ENCODE data around the gene SLC16A3. TPM values are rescaled to one million over a fixed set of nuclear protein-coding genes. Genes with fewer than 3 reads are reported as not detected.

The SLC16A3 gene
- total and polyA plus RNA-seq, 2 of the 8 experiments (the other 6 are each of a cell fraction or from before 2014, with no cell fraction given): 3.8 to 8.7 TPM

- Histone ChIP-seq H3K9ac (replicated peaks in 1 of 4; ENCODE audit: extremely low read depth in 1 of 4, low read depth in 3 of 4, low read length in 3 of 4) (no peak overlapping the region), H3K23ac (ENCODE audit: insufficient read length) (no peak overlapping the region), H2AFZ (ENCODE audit: low read length) (no peak overlapping the region), H4K5ac (ENCODE audit: insufficient read length, low read depth, low read length) (no peak overlapping the region), H3K23me2 (ENCODE audit: low read depth, low read length) (no peaks in the 10 kb centered on the region), H3K4ac (replicated peaks; ENCODE audit: insufficient read length, low read depth, low read length) (no peak overlapping the region), H3K79me2 (ENCODE audit: control insufficient read depth in 1 of 2, insufficient read depth in 2 of 2, low read length in 2 of 2) (peaks cover 5 to 64% of the 10 kb centered on the region in 2 experiments; a peak in 3 of 4 replicates), H2BK15ac (ENCODE audit: low read length) (no peak overlapping the region), H3K14ac (ENCODE audit: insufficient read length) (no peak overlapping the region), H3K27ac (ENCODE audit: low read depth, low read length) (no peak overlapping the region), H3K36me3 (ENCODE audit: control insufficient read depth in 2 of 4, insufficient read depth in 4 of 4, low read length in 3 of 4) (peaks cover 44 to 84% (median 68%) of the 10 kb centered on the region in 4 experiments), H3K18ac (ENCODE audit: extremely low read depth, low read length) (no peak overlapping the region), H2BK12ac (ENCODE audit: low read depth, low read length) (no peak overlapping the region), H4K8ac (ENCODE audit: extremely low read depth, insufficient read depth, low read length) (no peak overlapping the region), H3K79me1 (ENCODE audit: low read depth, low read length) (peaks cover 26% of the 10 kb centered on the region), H2BK20ac (ENCODE audit: low read length) (no peak overlapping the region), H2BK120ac (replicated peaks; ENCODE audit: low read depth, low read length) (no peak overlapping the region), H3K9me3 (ENCODE audit: insufficient read depth in 2 of 2, low read depth in 1 of 2, low read length in 1 of 2) (peaks cover 0 to 4% of the 10 kb centered on the region in 2 experiments; a peak in 1 of 4 replicates), H3K4me3 (ENCODE audit: extremely low read depth in 1 of 4, insufficient read depth in 2 of 4, low read depth in 3 of 4, low read length in 4 of 4) (no peak overlapping the region), H3K56ac (replicated peaks; ENCODE audit: insufficient read length, low read depth, low read length) (no peak overlapping the region), H2BK5ac (ENCODE audit: low read depth, low read length) (no peak overlapping the region), H3K4me2 (ENCODE audit: insufficient read depth in 1 of 2, low read depth in 2 of 2, low read length in 2 of 2) (no peak overlapping the region), H4K20me1 (replicated peaks in 1 of 2; ENCODE audit: control insufficient read depth in 1 of 2, insufficient read depth in 2 of 2, low read length in 2 of 2) (peaks cover 28 to 42% of the 10 kb centered on the region in 2 experiments), H3K27me3 (replicated peaks in 1 of 4; ENCODE audit: control insufficient read depth in 3 of 4, extremely low read depth in 1 of 4, insufficient read depth in 3 of 4, low read length in 3 of 4) (no peaks in the 10 kb centered on the region), H2AK5ac (ENCODE audit: low read depth, low read length) (no peak overlapping the region), H3K4me1 (replicated peaks in 1 of 4; ENCODE audit: control insufficient read depth in 3 of 4, insufficient read depth in 4 of 4, low read length in 3 of 4) (no peaks in the 10 kb centered on the region), H4K91ac (replicated peaks; ENCODE audit: insufficient read length, low read length) (no peak overlapping the region)
- FAIRE-seq (no peak), DNase-seq (ENCODE audit: low read depth in 1 of 2, low spot score in 2 of 2) (no peak)
- ChIA-PET POLR2A (ENCODE audit: partially characterized antibody) (interaction anchor here (1.4 to 2.0 kb wide), 4 partner anchors 13 to 19 kb away, joined by 3 to 10 read pairs (median 4); partner anchors contain the start of gene CSNK1D), CTCF (ENCODE audit: partially characterized antibody) (interaction anchor here (0.7 to 1.3 kb wide), 3 partner anchors 13 to 55 kb away, joined by 3 to 5 read pairs (median 3); no protein-coding TSS in a partner anchor)
- 92% methylated on average over 13 of the region's 14 CpGs; no CpG with 5 or more reads in 1 of the 2 experiments for WGBS, 2 experiments (ENCODE audit: extremely low coverage in 1 of 2, insufficient coverage in 1 of 2, insufficient read length in 1 of 2, insufficient replicate concordance in 2 of 2, low coverage in 1 of 2, low lambda C conversion rate in 2 of 2, missing lambda C conversion rate in 1 of 2)
- TF ChIP-seq NRF1 (IDR thresholded peaks at IDR 0.05; ENCODE audit: low read depth, low read length): no peak
- no peak for TF ChIP-seq TAF7 (optimal IDR thresholded peaks at IDR 0.05; ENCODE audit: borderline replicate concordance, low read depth, low read length)
- TF ChIP-seq JUN (IDR thresholded peaks at IDR 0.05; ENCODE audit: low read depth, low read length): no peak
- no peak for TF ChIP-seq KDM5A (IDR thresholded peaks at IDR 0.05; ENCODE audit: low read length)
These were observed 27.5 kb downstream of the SLC16A3 start for GRCh38 chr17:82256242-82256885.

Data from H1 (cell line).